M059J (cell line): Measurements from ENCODE around the gene LDLRAD3. TPM values are rescaled to one million over a fixed set of nuclear protein-coding genes. Genes with fewer than 3 reads are reported as not detected.

ENCODE experiments used
- DNase-seq: peaks from one replicate; pipeline ENCODE4 v3.0.0-alpha.2; 2012; ENCODE audit warnings: low read depth
- total RNA-seq: library from RNA; depleted of rRNA; stranded (reverse); fragments of >200 nt; shearing (Covaris generic); gene quantifications from 2 replicates; pipeline ENCODE4 v1.2.3, GENCODE V29; 2014

LDLRAD3 gene
- total RNA-seq, 1 experiment from 2014 or later = 12.1 TPM

DNA sequence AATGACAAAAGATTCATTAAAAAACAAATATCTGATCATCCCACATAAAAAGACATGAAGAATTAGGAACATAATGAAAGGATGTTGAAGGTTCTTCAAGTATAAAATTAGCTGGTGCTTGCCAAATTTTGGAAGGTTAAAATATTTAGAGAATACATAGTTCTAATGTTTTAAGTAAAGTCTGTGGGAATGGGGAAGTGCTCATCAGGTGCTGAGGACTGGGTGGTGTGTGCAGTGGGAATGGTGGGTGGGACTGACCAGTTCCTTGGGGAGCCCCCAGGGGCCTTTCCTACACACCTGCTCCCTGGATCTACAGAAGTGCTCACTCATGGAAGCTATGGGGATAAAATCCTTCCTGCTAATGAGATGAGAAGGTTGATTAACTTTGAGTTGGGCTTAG, 11.8 kb downstream of the LDLRAD3 start:
- DNase-seq = no peak

GRCh38 chr11:35962369-35963138, 18.7 kb downstream of the LDLRAD3 start:
- DNase-seq = no peak

- no peak for DNase-seq
These were observed 20.0 kb downstream of the LDLRAD3 start for GRCh38 chr11:35963911-35964310.

- peak; percentile 72 for DNase-seq
These were observed 21.0 kb downstream of the LDLRAD3 start for GRCh38 chr11:35964841-35965240.

DNA sequence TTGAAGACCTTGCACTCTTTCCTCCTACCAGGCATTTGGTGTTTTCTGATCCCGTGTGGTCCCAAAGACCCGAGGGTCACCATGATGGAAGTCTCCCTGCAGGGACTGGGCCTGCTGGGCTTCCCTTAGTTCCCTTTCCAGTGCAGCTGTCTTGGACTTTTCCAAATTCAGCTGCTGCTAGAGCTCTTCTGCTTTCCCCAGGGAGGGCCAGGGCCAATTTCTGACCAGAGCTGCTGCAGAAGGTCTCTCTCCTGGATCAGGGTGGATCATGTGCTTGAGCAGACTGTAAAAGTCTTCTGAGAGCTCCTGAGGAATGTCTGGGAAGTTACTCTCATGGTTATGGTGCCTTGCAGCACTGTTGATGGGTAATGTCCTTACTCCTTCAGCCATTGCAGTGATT, 23.2 kb downstream of the LDLRAD3 start:
- DNase-seq = no peak

DNA sequence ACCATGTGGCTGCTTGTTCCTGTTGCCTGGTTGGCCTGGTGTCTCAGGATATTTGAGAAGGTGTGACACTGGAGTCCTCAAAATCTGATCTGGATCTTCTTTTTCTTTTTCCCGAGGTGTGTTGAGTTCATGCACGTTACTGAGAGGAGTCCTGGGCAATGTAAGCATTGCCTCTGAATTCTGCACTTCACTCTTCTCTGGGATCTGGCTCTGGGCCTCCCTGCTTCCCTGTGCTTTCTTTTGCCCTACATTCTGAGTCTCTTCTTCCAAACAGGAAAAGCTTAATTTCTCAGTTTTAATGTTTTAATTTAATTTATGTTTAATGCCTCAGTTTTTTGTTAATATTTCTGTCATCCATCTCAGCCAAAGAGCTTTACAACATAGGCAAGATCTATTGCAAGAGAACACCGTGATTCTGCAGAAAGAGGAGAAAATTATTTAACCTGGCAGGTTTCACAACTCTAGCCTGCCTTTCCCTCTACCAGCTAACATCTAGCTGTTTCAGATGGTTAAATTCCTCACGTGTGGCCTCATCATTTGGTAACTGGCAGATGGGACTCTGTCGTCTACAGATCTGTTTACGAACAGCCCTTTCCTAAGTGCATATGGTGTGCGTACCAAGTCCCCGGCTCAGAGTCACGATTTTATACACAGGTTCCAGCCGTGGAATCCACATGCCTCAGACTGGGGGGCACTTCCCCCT, 24.7 kb downstream of the LDLRAD3 start:
- DNase-seq = no peak

DNA sequence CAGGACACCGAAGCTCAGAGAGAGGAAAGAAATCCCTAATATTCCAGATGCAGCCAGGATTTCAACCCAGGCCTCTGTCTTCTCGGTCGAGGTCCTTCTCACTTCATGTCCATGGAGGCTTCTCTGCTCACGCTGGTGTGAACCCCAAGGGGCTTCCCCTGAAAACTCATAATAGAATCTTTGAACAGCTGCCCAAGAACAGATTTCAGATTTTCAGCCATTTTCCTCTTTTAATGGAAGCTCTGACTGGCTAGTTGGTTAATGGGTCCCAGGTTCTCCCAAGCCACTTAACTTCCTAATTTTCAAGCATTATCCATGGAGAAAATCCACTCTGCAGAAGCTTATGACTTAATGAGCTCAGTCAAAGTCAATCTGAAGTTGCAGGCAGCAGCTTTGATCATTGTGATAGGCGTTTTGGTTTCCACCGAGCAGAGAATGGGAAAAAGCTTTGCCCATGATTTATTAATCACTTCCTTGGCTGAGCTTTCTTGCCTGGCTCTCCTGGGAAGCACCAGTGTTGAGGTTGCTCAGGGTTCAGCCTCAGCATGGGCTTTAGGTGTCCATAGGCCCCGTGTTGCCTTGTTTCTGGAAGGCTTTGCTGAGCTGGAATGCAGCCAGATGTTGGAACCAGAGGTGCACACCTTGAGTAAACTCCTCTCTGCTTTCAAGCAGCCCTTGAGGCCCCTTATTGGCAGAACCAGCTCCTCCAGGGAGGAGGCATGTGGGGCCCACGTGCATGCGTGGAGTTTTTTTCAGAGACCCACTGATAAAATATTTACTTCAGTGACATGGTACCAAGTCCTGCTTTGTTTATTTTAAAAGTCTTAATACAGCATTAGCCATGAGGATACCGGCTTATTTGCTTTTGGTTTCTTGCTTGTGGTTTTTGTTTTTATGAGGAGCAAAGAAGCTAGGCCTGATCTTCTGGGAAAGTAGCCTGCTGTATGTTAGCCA, 25.5 kb downstream of the LDLRAD3 start:
- peak; percentile 71 for DNase-seq

GRCh38 chr11:35970445-35970844, 26.6 kb downstream of the LDLRAD3 start:
- no peak for DNase-seq

DNA sequence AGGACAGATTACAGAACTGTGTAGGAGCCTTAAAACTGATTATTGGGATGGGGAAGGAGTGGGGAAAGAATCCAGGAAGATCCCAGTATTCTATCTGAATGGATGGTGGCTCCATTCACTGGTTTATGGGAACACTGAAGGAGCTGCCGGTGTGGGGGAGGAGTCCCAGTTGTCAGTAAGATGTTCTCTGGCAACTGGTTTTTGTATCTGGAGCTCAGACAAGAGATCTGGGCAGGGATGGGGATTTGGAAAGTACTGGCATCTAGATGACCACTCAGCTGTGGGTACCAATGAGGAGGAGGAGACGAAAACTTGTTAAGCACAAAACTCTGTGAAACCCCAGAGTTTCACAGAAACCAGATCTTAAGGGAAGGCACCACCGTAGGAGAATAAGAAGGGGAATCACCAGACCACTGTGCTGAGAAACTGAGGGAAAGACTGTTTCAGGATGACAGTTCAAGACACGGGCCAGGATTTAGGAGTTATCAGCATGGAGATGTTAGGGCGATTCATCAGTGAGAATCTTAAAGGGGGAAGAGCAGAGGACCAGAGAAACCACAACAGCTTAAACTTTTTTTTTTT, 28.1 kb downstream of the LDLRAD3 start:
- no peak for DNase-seq

DNA sequence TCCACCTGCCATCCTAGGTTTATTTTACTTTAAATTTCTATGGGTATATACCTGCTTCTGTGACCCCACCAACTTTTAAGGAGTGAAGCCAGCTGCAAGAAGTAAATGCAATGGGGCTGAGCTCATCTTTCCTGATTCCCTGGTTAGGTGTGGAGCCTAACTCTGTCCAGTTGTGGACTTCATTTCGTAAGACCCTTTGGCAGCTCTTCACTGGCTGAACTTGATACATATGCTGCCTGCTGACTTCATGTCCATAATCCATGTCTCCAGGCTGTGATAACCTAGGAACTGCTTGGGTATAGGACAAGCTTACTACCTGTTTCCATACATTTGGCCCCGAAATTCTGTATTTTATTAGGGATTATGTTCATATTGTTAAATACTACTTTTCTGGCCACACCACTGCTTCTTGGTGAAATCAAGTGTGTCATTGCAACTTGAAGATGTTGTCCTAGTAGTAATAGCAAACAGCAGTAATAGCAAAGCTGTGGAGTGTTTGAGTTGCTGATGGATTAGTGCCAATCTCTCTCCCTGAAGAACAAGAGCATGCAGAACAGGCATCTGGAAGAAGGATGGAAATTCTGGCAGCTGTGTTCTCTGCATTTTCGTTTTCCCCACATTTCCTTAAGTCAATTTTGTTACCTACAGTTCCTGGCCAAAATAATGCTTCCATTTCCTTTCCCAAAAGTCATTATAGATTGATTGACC, 31.2 kb downstream of the LDLRAD3 start:
- DNase-seq = no peak

DNA sequence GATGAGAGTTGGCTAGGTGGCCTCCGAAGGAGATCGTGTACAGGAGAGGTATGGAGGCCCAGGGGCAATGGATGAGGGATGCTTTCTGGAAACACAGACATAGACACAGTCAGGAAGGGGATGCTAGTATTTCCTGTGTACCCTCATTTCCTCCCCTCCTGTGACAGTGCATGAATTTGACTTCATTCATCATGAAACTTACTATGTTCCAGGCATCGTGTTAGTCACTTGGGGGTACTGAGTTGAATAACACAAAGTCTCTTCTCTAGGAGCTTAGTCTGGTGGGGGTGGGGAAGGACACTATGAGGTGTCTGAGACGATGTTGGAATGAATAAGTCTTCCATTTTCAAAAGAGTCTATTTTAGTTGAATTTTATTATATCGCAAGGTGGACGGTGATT, 32.6 kb downstream of the LDLRAD3 start:
- no peak for DNase-seq

- DNase-seq = no peak
These were observed 34.3 kb downstream of the LDLRAD3 start for GRCh38 chr11:35978183-35978582.

- DNase-seq = no peak
These were observed 35.0 kb downstream of the LDLRAD3 start for GRCh38 chr11:35978891-35979290.

GRCh38 chr11:35980686-35981390, 37.0 kb downstream of the LDLRAD3 start:
- peak; percentile 53 for DNase-seq

GRCh38 chr11:35981581-35981980, 37.7 kb downstream of the LDLRAD3 start:
- no peak for DNase-seq

- no peak for DNase-seq
These were observed 38.2 kb downstream of the LDLRAD3 start for GRCh38 chr11:35982061-35982460.

GRCh38 chr11:35983981-35984380, 40.1 kb downstream of the LDLRAD3 start:
- DNase-seq = no peak

DNA sequence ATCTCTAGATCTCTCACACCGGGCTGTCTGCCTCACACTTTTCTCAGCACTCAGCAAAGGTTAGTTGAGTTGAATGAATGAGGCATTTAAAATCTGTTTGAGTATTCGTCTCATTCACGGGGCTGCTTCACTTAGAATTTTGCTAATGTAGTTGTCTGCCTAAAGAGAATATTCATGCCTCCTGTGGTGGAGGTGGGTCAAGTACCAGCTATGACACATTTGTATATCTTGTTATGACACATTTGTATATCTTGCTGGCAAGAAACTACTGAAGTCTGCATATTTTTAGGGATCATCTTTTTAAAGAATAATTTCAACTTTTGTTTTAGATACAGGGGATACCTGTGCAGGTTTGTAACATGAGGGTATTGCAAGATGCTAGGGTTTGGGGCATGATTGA, 43.1 kb downstream of the LDLRAD3 start:
- peak; percentile 49 for DNase-seq

- peak; percentile 44 for DNase-seq
These were observed 46.3 kb downstream of the LDLRAD3 start for GRCh38 chr11:35990170-35990569.

- no peak for DNase-seq
These were observed 47.0 kb downstream of the LDLRAD3 start for GRCh38 chr11:35990816-35991215.

- no peak for DNase-seq
These were observed 48.7 kb downstream of the LDLRAD3 start for GRCh38 chr11:35992548-35992947.
